IMR-90 (cell line): ENCODE data around the gene STKLD1. TPM values are rescaled to one million over a fixed set of nuclear protein-coding genes. Genes with fewer than 3 reads are reported as not detected.

Experiments
- ATAC-seq: fragments of 200-7000 bp; cut with Tn5 transposase; 2 replicates; pipeline ENCODE4 v1.9.1; 2020; ENCODE audit warnings: low read depth, mild to moderate bottlenecking, moderate library complexity
- BruUV-seq: library from RNA; stranded (reverse); fragments of 400-500 nt; replicated peaks from 2 replicates; lab custom pipeline; 2021; lab: Mats Ljungman, UMichigan
- CTCF ChIA-PET: fragments of 300-600 bp; formaldehyde crosslinking; extraction: SDS; loops from one replicate; lab custom pipeline; 2021; ENCODE audit warnings: antibody characterized with exemption; lab: Yijun Ruan, JAX
- POLR2A ChIA-PET: fragments of 300-600 bp; sonication (Branson Sonifier 250); formaldehyde crosslinking; loops from one replicate; lab custom pipeline; 2022; ENCODE audit warnings: antibody characterized with exemption; ENCODE audit not compliant: unreplicated experiment; lab: Charles Lee
- DNase-seq: peaks from one replicate; pipeline ENCODE4 v3.0.0; 2013
- H2AFZ ChIP-seq: replicated peaks from 2 replicates; pipeline ENCODE3; 2013; ENCODE audit warnings: low read length, mild to moderate bottlenecking; ENCODE audit not compliant: poor library complexity
- H2AK5ac ChIP-seq: 2 replicates; pipeline ENCODE4 v1.6.1; 2013; ENCODE audit warnings: low read depth, low read length, inconsistent platforms
- H2AK9ac ChIP-seq: replicated peaks from 2 replicates; pipeline ENCODE3; 2013; ENCODE audit warnings: mild to moderate bottlenecking, low read depth, low read length, moderate library complexity; ENCODE audit not compliant: poor library complexity
- H2BK120ac ChIP-seq: 2 replicates; pipeline ENCODE4 v1.6.1; 2013; ENCODE audit warnings: low read depth, low read length, inconsistent platforms
- H2BK15ac ChIP-seq: 3 replicates; pipeline ENCODE4 v1.6.1; 2013; ENCODE audit warnings: low read depth, low read length, inconsistent platforms
- H2BK20ac ChIP-seq: 2 replicates; pipeline ENCODE4 v1.6.1; 2013; ENCODE audit warnings: low read depth, mild to moderate bottlenecking, inconsistent platforms, low read length, moderate library complexity
- H2BK5ac ChIP-seq: 2 replicates; pipeline ENCODE4 v1.6.1; 2013; ENCODE audit warnings: mild to moderate bottlenecking, low read depth, low read length, inconsistent platforms; ENCODE audit not compliant: poor library complexity, severe bottlenecking
- H3K14ac ChIP-seq: replicated peaks from 2 replicates; pipeline ENCODE4 v1.6.1; 2013; ENCODE audit warnings: low read depth, low read length, inconsistent platforms
- H3K18ac ChIP-seq: 2 replicates; pipeline ENCODE4 v1.6.1; 2013; ENCODE audit warnings: low read depth, low read length, control low read depth
- H3K23ac ChIP-seq: 2 replicates; pipeline ENCODE4 v1.6.1; 2013; ENCODE audit warnings: low read depth, low read length, inconsistent platforms
- H3K27ac ChIP-seq: 2 replicates; pipeline ENCODE4 v1.5.1; 2013; ENCODE audit warnings: mild to moderate bottlenecking, control low read depth, low read length; ENCODE audit not compliant: insufficient read depth
- H3K27me3 ChIP-seq: 2 replicates; pipeline ENCODE4 v1.6.1; 2013; ENCODE audit warnings: low read length; ENCODE audit not compliant: control insufficient read depth, insufficient read depth
- H3K36me3 ChIP-seq: 2 replicates; pipeline ENCODE4 v1.6.1; 2013; ENCODE audit warnings: low read length, mixed read lengths; ENCODE audit not compliant: control insufficient read depth, insufficient read depth
- H3K4ac ChIP-seq: 2 replicates; pipeline ENCODE4 v1.6.1; 2013; ENCODE audit warnings: low read depth, low read length, inconsistent platforms
- H3K4me1 ChIP-seq: 2 replicates; pipeline ENCODE4 v1.6.1; 2013; ENCODE audit warnings: low read length, mixed read lengths; ENCODE audit not compliant: control insufficient read depth, insufficient read depth
- H3K4me2 ChIP-seq: 2 replicates; pipeline ENCODE4 v1.6.1; 2013; ENCODE audit warnings: low read depth, mild to moderate bottlenecking, control low read depth, low read length, moderate library complexity
- H3K4me3 ChIP-seq: 2 replicates; pipeline ENCODE4 v1.5.1; 2013; ENCODE audit warnings: low read depth, mild to moderate bottlenecking, control low read depth, low read length, moderate library complexity; ENCODE audit not compliant: insufficient read depth
- H3K56ac ChIP-seq: 2 replicates; pipeline ENCODE4 v1.6.1; 2013; ENCODE audit warnings: low read length, inconsistent platforms; ENCODE audit not compliant: insufficient read depth; ENCODE audit errors: extremely low read depth
- H3K79me1 ChIP-seq, 2 experiments: 2 replicates each; pipeline ENCODE4 v1.6.1; 2013; ENCODE audit warnings: low read length in 2 of 2, inconsistent platforms in 1 of 2, low read depth in 1 of 2
- H3K9ac ChIP-seq: 2 replicates; pipeline ENCODE4 v1.6.1; 2013; ENCODE audit warnings: low read depth, low read length, control low read depth
- H3K9me1 ChIP-seq: 2 replicates; pipeline ENCODE4 v1.6.1; 2013; ENCODE audit warnings: low read length, inconsistent platforms; ENCODE audit not compliant: insufficient read depth
- H3K9me3 ChIP-seq: 2 replicates; pipeline ENCODE4 v1.6.1; 2013; ENCODE audit warnings: low read length; ENCODE audit not compliant: control insufficient read depth, insufficient read depth
- H4K20me1 ChIP-seq: 2 replicates; pipeline ENCODE4 v1.6.1; 2013; ENCODE audit warnings: low read length, inconsistent platforms; ENCODE audit not compliant: insufficient read depth
- H4K5ac ChIP-seq: 2 replicates; pipeline ENCODE4 v1.6.1; 2013; ENCODE audit warnings: mild to moderate bottlenecking, low read depth, low read length, control low read depth
- H4K8ac ChIP-seq, 2 experiments: 2 replicates each; pipeline ENCODE4 v1.6.1; 2013; ENCODE audit warnings: low read depth in 2 of 2, low read length in 2 of 2, control low read depth in 1 of 2, inconsistent platforms in 1 of 2
- H4K91ac ChIP-seq: 2 replicates; pipeline ENCODE4 v1.6.1; 2013; ENCODE audit warnings: low read depth, low read length, inconsistent platforms; ENCODE audit not compliant: insufficient read depth
- MAFK ChIP-seq: IDR thresholded peaks from 2 replicates; pipeline ENCODE4 v1.6.1; 2012; ENCODE audit warnings: low read depth, low read length, improper control_type of control experiment
- MAZ ChIP-seq: IDR thresholded peaks from 2 replicates; pipeline ENCODE4 v1.6.1; 2012; ENCODE audit warnings: low read depth, mild to moderate bottlenecking, low read length, improper control_type of control experiment, moderate library complexity, borderline replicate concordance
- NFE2L2 ChIP-seq: fragments of 150-350 bp; IDR thresholded peaks from 2 replicates; pipeline ENCODE4 v1.6.1; 2016; ENCODE audit warnings: low read depth, mild to moderate bottlenecking, low read length
- WGBS, 2 experiments: methylation state at CpG; one replicate each; pipeline versions ENCODE4 v1.1.5 to v1.1.7; 2013; ENCODE audit warnings: missing lambda C conversion rate in 2 of 2; ENCODE audit not compliant: insufficient read length in 1 of 2; ENCODE audit errors: extremely low coverage in 2 of 2; 5-methylcytosine and 5-hydroxymethylcytosine counted together
- dilution Hi-C: fragments of 300-500 bp; cut with HindIII; formaldehyde crosslinking; loops from one replicate; pipeline ENCODE4 v1.14.3; 2018; ENCODE audit warnings: low sequenced_read_pairs; ENCODE audit not compliant: unreplicated experiment
- in situ Hi-C: fragments of 300-500 bp; cut with MboI; formaldehyde crosslinking; loops from 3 replicates; pipeline ENCODE4 v1.14.3; 2019; ENCODE audit warnings: low sequenced_read_pairs, inconsistent platforms, mixed read lengths
- intact Hi-C: fragments of 100-400 bp; cut with micrococcal nuclease; formaldehyde crosslinking; loops from 2 replicates; pipeline ENCODE4 v1.10.0; 2022
- polyA plus RNA-seq, 3 experiments: library from polyadenylated mRNA; depleted of rRNA; stranded (reverse); fragments of >200 nt; gene quantifications; 2 replicates each; pipeline ENCODE4 v1.2.3, GENCODE V29; 2012; ENCODE audit warnings: low replicate concordance in 1 of 3
- total RNA-seq: library from RNA; depleted of rRNA; stranded (reverse); fragments of >200 nt; gene quantifications from 2 replicates; pipeline ENCODE4 v1.2.3, GENCODE V29; 2012

The STKLD1 gene
- total and polyA plus RNA-seq, 2 of the 4 experiments (the other 2 are of a cell fraction): 0.54 to 0.65 TPM

- BruUV-seq: no TSS peak
- H3K14ac ChIP-seq: no peak overlapping the region
- no peak overlapping the region for H4K91ac ChIP-seq
- ChIA-PET POLR2A (no interaction called here), CTCF (no interaction called here)
- WGBS, 2 experiments: 94% methylated on average over 8 of the region's 12 CpGs; no CpG with 5 or more reads in 1 of the 2 experiments
- H3K56ac ChIP-seq: no peak overlapping the region
- no peak overlapping the region for H3K4me3 ChIP-seq
- no peak for ATAC-seq
- intact Hi-C loops: no loop called here
- no peak overlapping the region for H3K4ac ChIP-seq
- in situ Hi-C loops: no loop called here
- no peak overlapping the region for H3K27ac ChIP-seq
- DNase-seq: no peak
- H3K4me2 ChIP-seq: no peak overlapping the region
- no peak overlapping the region for H2AFZ ChIP-seq
- peaks cover 27% of the 10 kb centered on the region for H4K20me1 ChIP-seq
- no peak overlapping the region for H2AK5ac ChIP-seq
- no peak overlapping the region for H3K23ac ChIP-seq
- H4K8ac ChIP-seq: no peak overlapping the region
- dilution Hi-C loops: no loop called here
- no peak overlapping the region for H2AK9ac ChIP-seq
- TF ChIP-seq MAFK (no peak), MAZ (no peak), NFE2L2 (no peak)
- no peak overlapping the region for H2BK20ac ChIP-seq
- no peaks in the 10 kb centered on the region for H3K27me3 ChIP-seq
- H4K5ac ChIP-seq: no peak overlapping the region
- no peak overlapping the region for H2BK5ac ChIP-seq
- H3K9ac ChIP-seq: no peak overlapping the region
- H3K9me1 ChIP-seq: peaks cover 6% of the 10 kb centered on the region; the same call in 1 of the 2 replicates
- H3K18ac ChIP-seq: no peak overlapping the region
- no peak overlapping the region for H2BK15ac ChIP-seq
- H3K4me1 ChIP-seq: peaks cover 15% of the 10 kb centered on the region
- H3K9me3 ChIP-seq: no peaks in the 10 kb centered on the region
- peaks cover 26 to 59% of the 10 kb centered on the region in 2 experiments for H3K79me1 ChIP-seq
- H3K36me3 ChIP-seq: peaks cover 66% of the 10 kb centered on the region
- no peak overlapping the region for H2BK120ac ChIP-seq
Observed at GRCh38 chr9:133344979-133345378, 31.2 kb upstream of the STKLD1 start.
